ENCODE data around the gene ZNF366.

ZNF366 gene

GRCh38 chr5:72540759-72541438, 33.7 kb upstream of the ZNF366 start:
- no peaks in the 10 kb centered on the region for H3K36me3 ChIP-seq (ENCODE audit: control insufficient read depth, insufficient read depth, low read length)
- H3K9ac ChIP-seq (ENCODE audit: low read length) = no peak overlapping the region
- H3K4me1 ChIP-seq (ENCODE audit: control insufficient read depth, insufficient read depth, low read length) = no peaks in the 10 kb centered on the region
- no peak overlapping the region for H3K4me3 ChIP-seq (ENCODE audit: low read length)
- no peaks in the 10 kb centered on the region for H3K27me3 ChIP-seq (ENCODE audit: control insufficient read depth, insufficient read depth, low read length)
- H3K9me3 ChIP-seq (ENCODE audit: control insufficient read depth, low read length) = no peaks in the 10 kb centered on the region

GRCh38 chr5:72539726-72540125, 32.5 kb upstream of the ZNF366 start:
- Histone ChIP-seq H3K9ac (ENCODE audit: low read length) (no peak overlapping the region), H3K36me3 (ENCODE audit: control insufficient read depth, insufficient read depth, low read length) (no peaks in the 10 kb centered on the region), H3K4me3 (ENCODE audit: low read length) (no peak overlapping the region), H3K9me3 (ENCODE audit: control insufficient read depth, low read length) (no peaks in the 10 kb centered on the region), H3K27me3 (ENCODE audit: control insufficient read depth, insufficient read depth, low read length) (no peaks in the 10 kb centered on the region), H3K4me1 (ENCODE audit: control insufficient read depth, insufficient read depth, low read length) (no peaks in the 10 kb centered on the region)

GRCh38 chr5:72539038-72539437, 31.8 kb upstream of the ZNF366 start:
- Histone ChIP-seq H3K9me3 (ENCODE audit: control insufficient read depth, low read length) (no peaks in the 10 kb centered on the region), H3K9ac (ENCODE audit: low read length) (no peak overlapping the region), H3K27me3 (ENCODE audit: control insufficient read depth, insufficient read depth, low read length) (no peaks in the 10 kb centered on the region), H3K4me3 (ENCODE audit: low read length) (no peak overlapping the region), H3K36me3 (ENCODE audit: control insufficient read depth, insufficient read depth, low read length) (no peaks in the 10 kb centered on the region), H3K4me1 (ENCODE audit: control insufficient read depth, insufficient read depth, low read length) (no peaks in the 10 kb centered on the region)

GRCh38 chr5:72537166-72537565, 30.0 kb upstream of the ZNF366 start:
- no peaks in the 10 kb centered on the region for H3K9me3 ChIP-seq (ENCODE audit: control insufficient read depth, low read length)
- no peaks in the 10 kb centered on the region for H3K4me1 ChIP-seq (ENCODE audit: control insufficient read depth, insufficient read depth, low read length)
- no peak overlapping the region for H3K9ac ChIP-seq (ENCODE audit: low read length)
- H3K27me3 ChIP-seq (ENCODE audit: control insufficient read depth, insufficient read depth, low read length) = no peaks in the 10 kb centered on the region
- H3K36me3 ChIP-seq (ENCODE audit: control insufficient read depth, insufficient read depth, low read length) = no peaks in the 10 kb centered on the region
- H3K4me3 ChIP-seq (ENCODE audit: low read length) = no peak overlapping the region

GRCh38 chr5:72531496-72532190, 24.4 kb upstream of the ZNF366 start:
- H3K4me1 ChIP-seq (ENCODE audit: control insufficient read depth, insufficient read depth, low read length) = no peaks in the 10 kb centered on the region
- H3K9me3 ChIP-seq (ENCODE audit: control insufficient read depth, low read length) = no peaks in the 10 kb centered on the region
- H3K27me3 ChIP-seq (ENCODE audit: control insufficient read depth, insufficient read depth, low read length) = no peaks in the 10 kb centered on the region
- no peak overlapping the region for H3K9ac ChIP-seq (ENCODE audit: low read length)
- H3K36me3 ChIP-seq (ENCODE audit: control insufficient read depth, insufficient read depth, low read length) = no peaks in the 10 kb centered on the region
- H3K4me3 ChIP-seq (ENCODE audit: low read length) = no peak overlapping the region

- no peaks in the 10 kb centered on the region for H3K4me1 ChIP-seq (ENCODE audit: control insufficient read depth, insufficient read depth, low read length)
Measured at GRCh38 chr5:72530196-72530595, 23.0 kb upstream of the ZNF366 start.

GRCh38 chr5:72529383-72529782, 22.2 kb upstream of the ZNF366 start:
- Histone ChIP-seq H3K36me3 (ENCODE audit: control insufficient read depth, insufficient read depth, low read length) (no peaks in the 10 kb centered on the region), H3K4me1 (ENCODE audit: control insufficient read depth, insufficient read depth, low read length) (no peaks in the 10 kb centered on the region), H3K9ac (ENCODE audit: low read length) (no peak overlapping the region), H3K27me3 (ENCODE audit: control insufficient read depth, insufficient read depth, low read length) (no peaks in the 10 kb centered on the region), H3K4me3 (ENCODE audit: low read length) (no peak overlapping the region), H3K9me3 (ENCODE audit: control insufficient read depth, low read length) (no peaks in the 10 kb centered on the region)

More at GRCh38 chr5:72530196-72530595, 23.0 kb upstream of the ZNF366 start:
- Histone ChIP-seq H3K9me3 (ENCODE audit: control insufficient read depth, low read length) (no peaks in the 10 kb centered on the region), H3K4me3 (ENCODE audit: low read length) (no peak overlapping the region), H3K36me3 (ENCODE audit: control insufficient read depth, insufficient read depth, low read length) (no peaks in the 10 kb centered on the region), H3K9ac (ENCODE audit: low read length) (no peak overlapping the region), H3K27me3 (ENCODE audit: control insufficient read depth, insufficient read depth, low read length) (no peaks in the 10 kb centered on the region)

GRCh38 chr5:72525816-72526215, 18.6 kb upstream of the ZNF366 start:
- no peaks in the 10 kb centered on the region for H3K4me1 ChIP-seq (ENCODE audit: control insufficient read depth, insufficient read depth, low read length)
- no peak overlapping the region for H3K4me3 ChIP-seq (ENCODE audit: low read length)
- H3K36me3 ChIP-seq (ENCODE audit: control insufficient read depth, insufficient read depth, low read length) = no peaks in the 10 kb centered on the region
- no peaks in the 10 kb centered on the region for H3K27me3 ChIP-seq (ENCODE audit: control insufficient read depth, insufficient read depth, low read length)
- H3K9me3 ChIP-seq (ENCODE audit: control insufficient read depth, low read length) = no peaks in the 10 kb centered on the region
- H3K9ac ChIP-seq (ENCODE audit: low read length) = no peak overlapping the region

GRCh38 chr5:72523960-72524582, 16.9 kb upstream of the ZNF366 start:
- Histone ChIP-seq H3K9me3 (ENCODE audit: control insufficient read depth, low read length) (no peaks in the 10 kb centered on the region), H3K27me3 (ENCODE audit: control insufficient read depth, insufficient read depth, low read length) (no peaks in the 10 kb centered on the region), H3K4me1 (ENCODE audit: control insufficient read depth, insufficient read depth, low read length) (no peaks in the 10 kb centered on the region), H3K9ac (ENCODE audit: low read length) (no peak overlapping the region), H3K4me3 (ENCODE audit: low read length) (no peak overlapping the region), H3K36me3 (ENCODE audit: control insufficient read depth, insufficient read depth, low read length) (no peaks in the 10 kb centered on the region)

- Histone ChIP-seq H3K9ac (ENCODE audit: low read length) (no peak overlapping the region), H3K4me1 (ENCODE audit: control insufficient read depth, insufficient read depth, low read length) (peaks cover 11% of the 10 kb centered on the region), H3K36me3 (ENCODE audit: control insufficient read depth, insufficient read depth, low read length) (no peaks in the 10 kb centered on the region), H3K27me3 (ENCODE audit: control insufficient read depth, insufficient read depth, low read length) (no peaks in the 10 kb centered on the region), H3K4me3 (ENCODE audit: low read length) (no peak overlapping the region), H3K9me3 (ENCODE audit: control insufficient read depth, low read length) (no peaks in the 10 kb centered on the region)
Measured at GRCh38 chr5:72522607-72523006, 15.4 kb upstream of the ZNF366 start.

- H3K4me1 ChIP-seq (ENCODE audit: control insufficient read depth, insufficient read depth, low read length) = peaks cover 11% of the 10 kb centered on the region
- H3K27me3 ChIP-seq (ENCODE audit: control insufficient read depth, insufficient read depth, low read length) = no peaks in the 10 kb centered on the region
- H3K4me3 ChIP-seq (ENCODE audit: low read length) = no peak overlapping the region
- no peak overlapping the region for H3K9ac ChIP-seq (ENCODE audit: low read length)
- no peaks in the 10 kb centered on the region for H3K36me3 ChIP-seq (ENCODE audit: control insufficient read depth, insufficient read depth, low read length)
- H3K9me3 ChIP-seq (ENCODE audit: control insufficient read depth, low read length) = no peaks in the 10 kb centered on the region
Measured at GRCh38 chr5:72519111-72519510, 11.9 kb upstream of the ZNF366 start.

GRCh38 chr5:72518001-72518683, 10.9 kb upstream of the ZNF366 start:
- H3K27me3 ChIP-seq (ENCODE audit: control insufficient read depth, insufficient read depth, low read length) = no peaks in the 10 kb centered on the region
- no peak overlapping the region for H3K4me3 ChIP-seq (ENCODE audit: low read length)
- H3K9ac ChIP-seq (ENCODE audit: low read length) = no peak overlapping the region
- H3K36me3 ChIP-seq (ENCODE audit: control insufficient read depth, insufficient read depth, low read length) = no peaks in the 10 kb centered on the region
- H3K4me1 ChIP-seq (ENCODE audit: control insufficient read depth, insufficient read depth, low read length) = peaks cover 11% of the 10 kb centered on the region
- no peaks in the 10 kb centered on the region for H3K9me3 ChIP-seq (ENCODE audit: control insufficient read depth, low read length)

Data from mucosa of stomach (tissue), 1 donor.